GM19328 (cell line): ENCODE results near the gene RNASE9.
"Not testable (repeated sequence)": the region's sequence is repeated elsewhere in the genome, so short reads cannot be mapped to it uniquely, and the experiment has no call there.

ENCODE experiments used
- ATAC-seq: cut with Tn5 transposase; IDR thresholded peaks from one replicate; pipeline ENCODE4 v1.9.1; 2021; ENCODE audit warnings: mild to moderate bottlenecking, moderate library complexity; ENCODE audit not compliant: unreplicated experiment

RNASE9 gene

DNA sequence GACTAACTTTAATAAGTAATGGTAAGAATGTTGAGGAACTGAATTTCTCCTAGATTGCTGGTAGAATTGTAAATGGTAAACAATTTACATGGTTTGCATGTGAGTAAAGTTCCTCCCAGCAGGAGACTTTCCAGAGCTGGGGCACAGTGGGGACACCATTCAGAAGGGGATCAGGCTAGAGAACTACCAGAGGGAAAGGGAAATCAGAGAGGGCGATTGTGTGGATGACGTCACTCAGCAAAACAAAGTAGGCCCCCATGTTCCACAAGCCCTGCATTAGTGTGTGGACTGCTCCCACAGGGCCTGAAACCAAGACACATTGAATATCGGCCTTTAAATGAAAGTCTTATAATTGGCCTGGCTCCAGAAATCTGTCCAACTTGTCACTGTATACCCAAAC lies 17.5 kb upstream of the RNASE9 start:
- no peak for ATAC-seq

DNA sequence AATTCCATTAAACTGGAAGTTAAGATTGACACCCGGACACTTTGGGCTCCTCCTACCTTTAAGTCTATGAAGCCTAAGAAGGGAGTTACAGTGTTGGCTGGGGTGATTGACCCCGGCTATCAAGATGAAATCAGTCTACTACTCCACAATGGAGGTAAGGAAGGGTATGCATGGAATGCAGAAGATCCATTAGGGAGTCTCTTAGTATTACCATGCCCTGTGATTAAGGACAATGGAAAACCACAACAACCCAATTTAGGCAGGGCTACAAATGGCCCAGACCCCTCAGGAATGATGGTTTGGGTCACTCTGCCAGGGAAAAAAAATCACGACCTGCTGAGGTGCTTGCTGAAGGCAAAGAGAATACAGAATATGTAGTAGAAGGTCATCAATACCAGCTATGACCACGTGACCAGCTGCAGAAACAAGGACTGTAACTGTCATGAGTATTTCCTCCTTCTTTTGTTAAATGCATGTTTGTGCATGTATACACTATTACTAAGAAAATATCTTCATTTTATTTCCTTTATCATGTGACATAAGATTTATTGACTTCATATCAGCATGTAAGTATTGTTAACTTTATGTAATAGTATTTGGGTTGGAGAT lies 11.6 kb upstream of the RNASE9 start:
- not testable (repeated sequence) for ATAC-seq

DNA sequence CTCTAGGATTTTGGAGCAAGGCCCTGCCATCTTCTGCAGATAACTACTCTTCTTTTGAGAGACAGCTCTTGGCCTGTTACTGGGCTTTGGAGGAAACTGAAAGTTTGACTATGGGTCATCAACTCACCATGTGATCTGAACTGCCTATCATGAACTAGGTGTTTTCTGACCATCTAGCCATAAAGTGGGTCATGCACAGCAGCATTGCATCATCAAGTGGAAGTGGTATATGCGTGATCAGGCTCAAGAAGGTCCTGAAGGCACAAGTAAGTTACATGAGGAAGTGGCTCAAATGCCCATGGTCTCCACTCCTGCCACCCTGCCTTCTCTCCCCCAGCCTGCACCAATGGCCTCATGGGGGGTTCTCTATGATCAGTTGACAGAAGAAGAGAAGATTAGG lies 9.9 kb upstream of the RNASE9 start:
- not testable (repeated sequence) for ATAC-seq

DNA sequence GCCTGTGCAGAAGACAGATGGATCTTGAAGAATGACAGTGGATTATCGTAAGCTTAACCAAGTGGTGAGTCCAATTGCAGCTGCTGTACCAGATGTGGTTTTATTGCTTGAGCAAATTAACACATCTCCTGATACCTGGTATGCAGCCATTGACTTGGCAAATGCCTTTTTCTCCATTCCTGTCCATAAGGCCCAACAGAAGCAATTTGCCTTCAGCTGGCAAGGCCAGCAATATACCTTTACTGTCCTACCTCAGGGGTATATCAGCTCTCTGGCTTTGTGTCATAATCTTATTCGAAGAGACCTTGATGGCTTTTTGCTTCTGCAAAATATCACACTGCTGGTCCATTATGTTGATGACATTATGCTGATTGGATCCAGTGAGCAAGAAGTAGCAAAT lies 9.0 kb upstream of the RNASE9 start:
- ATAC-seq, result not testable (repeated sequence)

DNA sequence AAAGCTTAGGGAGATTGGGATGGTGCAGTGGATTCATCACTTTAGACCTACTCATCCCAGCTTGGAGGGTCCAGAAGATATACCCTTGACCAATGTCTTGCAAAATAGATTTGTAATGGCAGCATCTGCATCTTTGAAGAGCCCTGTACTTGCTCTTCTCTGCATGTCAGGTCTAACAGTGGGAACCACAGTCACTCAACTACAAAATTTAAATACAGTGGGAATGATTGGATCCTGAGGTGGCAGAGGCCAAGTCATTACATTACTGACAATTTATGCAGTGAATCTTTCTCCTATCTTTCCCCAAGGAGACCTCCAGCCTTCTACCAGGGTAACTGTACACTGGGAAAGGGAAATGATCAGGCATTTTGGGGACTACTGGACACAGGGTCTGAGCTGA lies 8.2 kb upstream of the RNASE9 start:
- ATAC-seq, result no peak

DNA sequence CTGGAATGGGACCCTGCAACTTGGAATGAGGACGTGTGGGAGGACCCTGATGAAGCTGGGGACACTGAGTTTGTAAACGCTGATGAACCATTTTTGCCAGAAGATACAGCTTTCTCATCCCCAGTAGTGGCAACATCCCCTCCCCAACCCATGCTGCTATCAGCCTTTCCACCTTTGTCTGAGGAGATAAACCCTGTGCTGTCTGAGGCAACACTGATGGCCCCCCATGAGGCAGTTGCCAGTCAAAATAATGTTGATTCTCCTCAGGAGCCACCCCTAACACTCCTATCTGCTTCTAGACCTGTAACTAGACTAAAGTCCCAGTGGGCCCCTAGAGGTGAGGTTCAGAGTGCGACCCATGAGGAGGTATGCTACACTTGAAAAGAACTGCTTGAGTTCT lies 7.5 kb upstream of the RNASE9 start:
- no peak for ATAC-seq

DNA sequence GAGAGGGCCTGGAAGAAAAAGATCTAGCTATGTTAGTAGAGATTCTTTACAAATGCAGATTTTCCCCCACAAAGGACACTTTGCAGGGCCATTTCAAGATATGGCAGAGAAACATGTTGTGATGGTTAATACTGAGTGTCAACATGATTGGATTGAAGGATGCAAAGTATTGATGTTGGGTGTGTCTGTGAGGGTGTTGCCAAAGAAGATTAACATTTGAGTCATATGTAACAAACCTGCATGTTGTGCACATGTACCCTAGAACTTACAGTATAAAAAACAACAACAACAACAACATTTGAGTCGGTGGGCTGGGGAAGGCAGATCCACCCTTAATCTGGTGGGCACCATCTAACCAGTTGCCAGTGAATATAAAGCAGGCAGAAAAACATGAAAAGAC lies 6.4 kb upstream of the RNASE9 start:
- ATAC-seq, result not testable (repeated sequence)

DNA sequence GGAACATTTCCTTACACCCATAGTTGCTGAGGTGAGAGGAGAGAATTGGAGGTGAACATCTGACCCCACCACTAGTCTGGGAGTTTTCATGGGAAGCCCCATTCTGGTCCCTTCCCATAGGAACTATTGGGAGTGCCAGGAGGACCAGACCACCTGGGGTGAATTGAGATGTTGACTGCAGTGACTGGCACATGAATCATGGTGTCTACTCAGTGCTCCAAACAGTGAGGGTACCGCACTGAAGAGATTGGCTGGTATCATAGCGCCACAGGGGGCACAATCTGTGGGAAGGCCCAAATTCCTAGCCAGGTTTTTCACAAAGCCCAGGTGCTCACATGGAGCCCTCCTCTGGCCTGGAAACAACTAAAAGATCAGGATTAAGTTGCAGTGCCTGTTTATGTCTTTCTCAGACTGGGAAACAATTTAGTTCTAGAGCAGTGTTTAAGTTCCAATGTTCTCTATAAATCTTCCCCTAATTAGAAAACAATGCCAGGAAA lies 3.7 kb upstream of the RNASE9 start:
- ATAC-seq, result no peak

DNA sequence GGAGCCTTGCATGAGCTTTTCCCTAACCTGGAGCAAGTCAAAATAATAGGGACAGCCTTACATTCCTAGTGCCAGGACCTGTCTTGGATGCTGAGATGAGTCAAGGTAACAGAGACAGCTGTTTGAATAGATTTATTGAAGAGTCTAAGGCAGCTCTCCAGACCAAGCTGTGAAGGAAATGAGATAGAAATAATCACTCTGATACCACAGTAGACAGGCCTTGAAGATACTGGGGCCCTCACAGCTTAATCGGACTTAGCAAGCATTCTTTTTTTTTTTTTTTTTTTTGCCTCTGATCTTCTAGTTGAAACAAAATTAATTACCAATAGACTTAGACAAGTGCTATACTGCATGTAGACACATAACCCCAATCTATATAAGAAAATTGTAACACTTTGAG lies 3.1 kb upstream of the RNASE9 start:
- ATAC-seq, result no peak

DNA sequence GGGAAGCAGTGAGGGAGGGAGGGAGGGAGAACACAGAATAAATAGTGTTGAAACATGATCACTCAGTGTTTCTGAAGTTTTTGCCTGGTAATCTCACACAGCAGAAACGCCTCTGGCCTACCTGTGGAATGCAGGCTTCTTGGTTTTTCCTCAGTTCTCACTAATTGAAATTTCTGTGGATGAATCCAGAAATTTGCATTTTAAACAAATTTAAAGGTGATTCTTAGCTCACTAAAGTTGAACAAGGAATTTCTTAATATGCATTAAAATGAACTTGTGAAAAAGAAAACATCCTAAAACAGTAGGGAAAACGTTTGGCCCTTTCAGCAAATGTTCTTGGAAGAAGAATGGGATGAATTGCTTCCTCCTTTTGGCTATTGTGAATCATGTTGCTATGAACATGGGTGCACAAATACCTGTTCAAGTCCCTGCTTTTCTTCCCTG lies 1.4 kb downstream of the RNASE9 start:
- ATAC-seq, result no peak

DNA sequence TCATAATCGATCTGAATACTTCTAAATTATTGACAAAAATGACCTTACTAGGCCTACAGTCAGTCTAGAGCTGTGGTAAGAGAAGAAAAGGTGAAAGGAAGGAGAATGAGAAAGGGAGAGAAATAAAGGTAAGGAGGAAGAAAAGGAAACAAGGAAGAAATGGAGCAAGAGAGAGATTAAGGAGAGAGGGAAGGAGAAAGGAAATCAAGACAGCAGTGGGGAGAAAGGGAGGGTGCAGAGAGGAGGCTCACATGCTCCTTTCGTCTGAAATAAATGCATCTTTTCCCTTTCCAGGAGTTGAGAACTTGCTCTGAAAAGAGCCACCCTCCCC lies 3.7 kb downstream of the RNASE9 start:
- no peak for ATAC-seq

DNA sequence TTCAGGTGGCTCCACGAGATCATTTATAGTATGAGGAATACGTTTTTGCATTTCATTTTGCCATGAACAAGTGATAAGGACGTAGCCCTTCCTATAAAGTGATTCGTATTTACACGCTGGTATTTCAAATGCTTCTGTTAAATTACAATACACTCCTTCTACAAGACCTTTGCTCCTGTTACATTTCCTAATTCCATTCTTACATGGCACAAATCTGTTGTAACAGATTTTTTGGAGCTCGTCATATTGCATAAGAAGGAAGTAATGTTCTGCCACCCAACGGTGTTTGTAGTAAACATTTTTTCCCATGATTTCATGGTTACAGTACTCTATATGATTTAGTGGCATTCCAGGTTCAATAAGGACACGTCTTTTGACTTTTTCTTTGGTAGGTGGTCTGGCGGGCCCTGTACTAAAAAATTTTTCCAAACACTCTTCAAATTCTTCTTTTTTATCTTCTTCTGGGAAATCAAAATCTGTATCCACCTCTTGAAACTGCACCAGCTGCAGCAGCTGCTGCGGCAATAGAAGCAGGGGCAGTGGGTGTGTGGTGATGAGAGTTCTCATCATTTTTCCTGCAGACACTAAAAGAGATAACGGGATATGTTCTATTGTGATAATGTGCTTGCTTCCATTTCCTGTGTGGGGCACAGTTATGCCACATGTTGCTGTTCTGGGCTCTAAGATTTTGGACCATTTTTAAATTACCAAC lies 4.2 kb downstream of the RNASE9 start:
- ATAC-seq, result no peak

DNA sequence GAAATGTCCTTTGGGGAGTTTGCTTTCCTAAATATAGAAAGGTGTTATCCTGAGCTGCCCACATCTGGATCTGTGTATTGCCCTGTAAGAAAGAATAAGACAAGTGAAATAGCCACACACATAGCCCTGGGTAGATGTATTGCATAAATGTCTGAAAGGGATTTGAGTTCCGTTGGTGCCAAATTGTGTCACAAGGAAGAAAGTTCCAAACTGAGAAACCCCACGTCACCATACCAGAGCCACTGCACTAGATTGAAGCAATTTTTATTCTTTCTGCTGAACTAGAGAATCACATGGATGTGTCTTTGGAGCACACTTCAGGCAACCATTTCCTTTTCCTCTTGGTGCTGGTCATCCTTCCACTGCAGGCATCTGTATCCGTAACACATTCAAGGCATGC lies 5.0 kb downstream of the RNASE9 start:
- ATAC-seq, result no peak

DNA sequence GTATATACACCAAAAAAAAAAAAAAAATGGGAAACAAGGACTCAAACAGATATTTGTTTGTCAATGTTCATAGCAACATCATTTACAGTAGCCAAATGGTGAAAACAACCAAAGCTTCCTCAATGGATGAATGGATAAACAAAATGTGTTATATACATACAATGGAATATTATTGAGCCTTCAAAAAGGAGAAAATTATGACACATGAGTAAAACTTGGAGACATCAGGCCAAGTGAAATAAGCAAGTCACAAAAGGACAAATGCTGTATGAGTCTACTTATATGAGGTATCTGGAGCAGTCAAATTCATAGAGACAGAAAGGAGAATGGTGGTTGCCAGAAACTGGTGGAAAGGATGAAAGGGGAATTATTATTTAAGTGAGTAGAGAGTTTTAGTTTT lies 7.8 kb downstream of the RNASE9 start:
- no peak for ATAC-seq

DNA sequence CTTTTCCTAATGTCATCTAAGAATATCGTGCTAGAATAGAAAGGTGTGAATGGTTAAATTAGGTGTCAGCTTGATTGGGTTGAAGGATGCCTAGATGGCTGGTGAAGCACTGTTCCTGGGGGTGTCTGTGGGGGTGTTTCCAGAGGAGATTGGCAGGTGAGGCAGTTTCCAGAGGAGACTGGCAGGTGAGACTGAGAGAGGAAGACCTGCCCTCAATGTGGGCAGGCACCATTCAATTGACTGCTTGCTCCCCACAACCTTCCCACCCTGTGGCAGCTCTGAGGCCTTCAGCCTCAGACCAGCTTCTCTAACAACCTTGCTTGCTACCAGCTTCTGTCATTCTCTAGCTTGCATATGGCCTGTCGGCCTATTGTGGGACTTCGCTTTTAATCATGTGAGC lies 9.2 kb downstream of the RNASE9 start:
- no peak for ATAC-seq

DNA sequence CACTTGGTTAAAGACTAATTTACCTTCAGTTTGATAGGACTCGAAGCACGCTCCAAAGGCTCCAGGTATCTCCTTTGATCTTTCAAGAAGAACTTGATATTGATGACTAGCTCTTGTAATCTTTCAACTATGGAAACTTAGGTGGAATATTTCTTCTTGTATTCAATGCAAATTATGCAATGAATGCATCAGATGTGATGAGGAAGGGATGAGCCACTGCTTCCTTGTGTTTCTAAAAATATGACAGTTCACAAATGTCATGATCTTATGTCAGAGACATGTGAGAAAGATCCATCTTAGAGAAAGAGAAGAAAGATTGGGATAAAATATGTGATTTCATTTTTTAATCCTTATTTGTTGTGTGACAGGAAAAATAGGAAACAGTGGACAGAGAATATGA lies 9.9 kb downstream of the RNASE9 start:
- no peak for ATAC-seq

DNA sequence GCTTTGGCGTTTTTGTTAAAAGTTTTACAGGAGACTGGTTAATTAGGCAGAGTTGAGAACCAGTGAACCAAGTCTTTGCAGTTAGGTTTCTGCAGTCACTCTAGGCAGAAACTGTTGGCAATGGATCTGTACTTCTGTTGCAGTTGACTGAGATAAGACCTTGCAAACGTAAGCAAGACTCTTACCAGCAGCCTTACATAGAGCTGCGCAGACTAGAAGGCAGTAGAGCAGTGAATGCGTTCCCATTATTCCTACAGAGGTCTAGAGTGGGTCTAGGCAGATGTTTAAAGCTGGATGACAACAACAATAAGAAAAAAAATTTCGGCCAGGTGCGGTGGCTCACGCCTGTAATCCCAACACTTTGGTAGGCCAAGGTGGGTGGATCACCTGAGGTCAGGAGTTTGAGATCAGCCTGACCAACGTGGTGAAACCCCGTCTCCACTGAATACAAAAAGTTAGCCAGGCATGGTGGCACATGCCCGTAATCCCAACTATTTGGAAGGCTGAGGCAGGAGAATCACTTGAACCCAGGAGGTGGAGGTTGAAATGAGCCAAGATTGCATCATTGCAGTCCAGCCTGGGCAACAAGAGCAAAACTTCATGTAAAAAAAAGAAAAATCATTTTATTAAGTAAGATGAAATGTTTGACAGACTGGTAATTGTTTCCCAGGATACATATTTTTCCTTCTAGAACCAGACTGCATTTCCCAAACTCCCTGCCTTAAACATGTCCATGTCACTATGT lies 12.3 kb downstream of the RNASE9 start:
- ATAC-seq, result no peak

DNA sequence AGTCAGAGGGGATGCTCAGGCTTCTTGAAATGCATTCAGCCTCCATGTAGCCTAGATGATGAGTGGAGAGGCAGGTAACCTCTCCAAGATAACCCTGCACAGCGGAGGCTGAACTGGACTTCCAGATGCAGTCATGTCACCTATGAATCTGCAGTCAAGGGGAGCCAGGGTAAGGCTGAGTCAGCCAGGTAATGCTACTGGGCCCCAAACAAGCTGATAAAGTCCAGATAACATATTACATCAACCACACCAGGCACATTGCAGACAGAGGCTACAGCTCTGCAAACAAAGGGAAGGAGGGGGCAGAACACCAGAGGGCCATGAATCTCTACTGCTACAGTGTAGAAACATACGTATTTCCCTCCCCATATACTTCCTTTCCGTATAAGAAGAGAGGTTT lies 14.0 kb downstream of the RNASE9 start:
- no peak for ATAC-seq

DNA sequence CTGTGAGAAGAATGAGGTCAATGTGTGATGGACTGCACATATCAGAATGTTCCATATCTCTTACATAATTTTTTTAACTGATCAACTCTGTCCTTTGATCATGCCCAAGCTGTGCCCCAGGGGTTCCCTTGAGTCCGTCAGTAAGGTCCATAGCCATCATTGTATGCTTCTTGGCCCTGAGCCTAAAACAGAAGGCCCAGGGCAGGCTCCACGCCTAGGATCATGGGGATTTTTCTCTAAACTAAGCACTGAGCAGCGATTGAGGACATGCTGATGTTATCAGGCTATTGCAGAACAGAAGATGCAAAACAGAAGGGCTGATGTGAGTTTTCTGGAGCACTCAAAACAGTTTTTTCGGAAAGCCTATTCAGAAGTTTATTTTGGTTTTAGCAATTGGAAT lies 20.9 kb downstream of the RNASE9 start:
- ATAC-seq, result no peak

DNA sequence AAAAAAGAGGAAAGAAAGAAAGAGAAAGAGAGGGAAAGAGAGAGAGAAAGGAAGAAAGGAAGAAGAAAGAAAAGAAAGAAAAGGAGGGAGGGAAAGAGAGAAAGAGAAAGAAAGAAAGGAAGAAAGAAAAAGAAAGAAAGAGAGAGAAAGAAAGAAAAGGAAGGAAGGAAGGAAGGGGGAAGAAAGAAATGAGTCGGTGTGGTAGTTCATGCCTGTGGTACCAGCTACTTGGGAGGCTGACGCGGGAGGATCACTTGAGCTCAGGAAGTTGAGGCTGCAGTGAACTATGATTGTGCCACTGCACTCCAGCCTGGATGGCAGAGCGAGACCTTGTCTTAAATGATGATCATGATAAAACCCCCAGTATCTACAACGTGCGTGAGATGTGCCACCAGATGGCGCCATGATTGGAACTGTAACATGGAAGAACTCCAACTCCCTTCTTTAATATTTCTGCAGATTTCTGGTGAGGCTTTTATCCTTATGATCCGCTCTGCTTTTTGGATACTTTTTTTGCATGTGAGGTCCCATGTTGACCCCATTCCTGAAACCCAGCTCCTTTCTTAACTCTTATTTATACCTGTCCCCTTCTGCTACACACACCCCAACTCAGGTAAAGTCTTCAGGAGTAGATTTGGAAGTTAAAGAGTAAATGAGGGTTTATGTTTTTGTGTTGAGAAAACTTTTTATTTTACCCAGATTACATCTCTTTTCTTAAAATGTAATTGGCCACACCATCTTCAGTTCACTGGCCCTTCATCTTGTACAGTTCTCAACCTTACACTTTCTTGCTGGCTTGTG lies 29.9 kb downstream of the RNASE9 start:
- ATAC-seq, result no peak

DNA sequence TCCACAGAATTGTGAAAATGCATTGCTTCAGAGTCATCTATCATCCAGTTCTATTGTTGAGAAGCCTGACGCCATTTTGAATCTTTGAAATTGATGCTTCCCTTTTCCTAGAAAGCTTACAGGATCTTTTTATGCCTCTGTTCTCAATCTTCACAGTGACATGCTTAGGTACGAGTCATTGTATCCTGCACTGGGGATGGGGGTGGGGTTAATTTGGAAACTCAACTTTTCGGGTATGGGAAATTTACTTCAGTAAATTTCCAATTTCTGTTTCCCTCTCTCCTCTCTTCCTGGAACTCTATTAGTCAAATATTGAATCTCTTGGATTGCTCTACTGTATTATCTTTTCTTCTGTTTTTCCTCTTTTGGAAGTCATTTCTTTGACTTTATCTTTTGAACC lies 31.0 kb downstream of the RNASE9 start:
- no peak for ATAC-seq
